VCaP (cell line): ENCODE results near the gene RUNX2.
"Not testable (repeated sequence)": the region's sequence is repeated elsewhere in the genome, so short reads cannot be mapped to it uniquely, and the experiment has no call there.

ENCODE experiments used
- H3K27ac ChIP-seq: fragments of 450-650 bp; 2 replicates; pipeline ENCODE4 v1.5.1; 2017
- CTCF ChIP-seq: fragments of 450-650 bp; conservative IDR thresholded peaks from 2 replicates; pipeline ENCODE4 v1.5.1; 2017; ENCODE audit warnings: mild to moderate bottlenecking, moderate library complexity

RUNX2 gene

GRCh38 chr6:45668705-45669104, 340.6 kb downstream of the RUNX2 start:
- no peak for TF ChIP-seq CTCF
- no peak overlapping the region for H3K27ac ChIP-seq

- not testable (repeated sequence) for H3K27ac ChIP-seq
Measured at GRCh38 chr6:45673167-45673566, 345.0 kb downstream of the RUNX2 start.

- H3K27ac ChIP-seq: not testable (repeated sequence)
Measured at GRCh38 chr6:45675166-45675565, 347.0 kb downstream of the RUNX2 start.

GRCh38 chr6:45675634-45676033, 347.5 kb downstream of the RUNX2 start:
- TF ChIP-seq CTCF: no peak
- H3K27ac ChIP-seq: peak overlapping the region; percentile 88; the same call in 1 of the 2 replicates

- H3K27ac ChIP-seq: peak overlapping the region; percentile 88
- TF ChIP-seq CTCF: no peak
Measured at GRCh38 chr6:45676380-45676779, 348.2 kb downstream of the RUNX2 start.

GRCh38 chr6:45677381-45678284, 349.5 kb downstream of the RUNX2 start:
- peak overlapping the region; percentile 88 for H3K27ac ChIP-seq
- TF ChIP-seq CTCF: no peak

GRCh38 chr6:45678285-45678607, 350.1 kb downstream of the RUNX2 start:
- TF ChIP-seq CTCF: no peak
- peak overlapping the region; percentile 88 for H3K27ac ChIP-seq

GRCh38 chr6:45679163-45679562, 351.0 kb downstream of the RUNX2 start:
- no peak overlapping the region for H3K27ac ChIP-seq
- TF ChIP-seq CTCF: no peak

GRCh38 chr6:45679631-45680030, 351.5 kb downstream of the RUNX2 start:
- no peak for TF ChIP-seq CTCF
- no peak overlapping the region for H3K27ac ChIP-seq
